Central memory CD8-positive, alpha-beta T cell (primary cell): Measurements from ENCODE around the gene VAV2.

Experiments used
- ATAC-seq: fragments of 150-1000 bp; cut with Tn5 transposase; replicated peaks from 2 replicates; pipeline ENCODE4 v1.10.0; 2022; ENCODE audit warnings: mild to moderate bottlenecking, moderate FRiP score, moderate number of reproducible peaks; ENCODE audit not compliant: poor library complexity, severe bottlenecking; ENCODE audit errors: extremely low read depth
- DNase-seq, 2 donors: peaks; one replicate each; pipeline ENCODE4 v3.0.0; 2021; ENCODE audit warnings: low spot score in 2 of 2
- H3K27ac Mint-ChIP-seq: one replicate; pipeline ENCODE4 v1.8.0; 2022; ENCODE audit warnings: low read depth, mild to moderate bottlenecking, moderate library complexity, mixed read lengths
- H3K27me3 Mint-ChIP-seq: one replicate; pipeline ENCODE4 v1.8.0; 2022; ENCODE audit warnings: mixed read lengths
- H3K36me3 Mint-ChIP-seq: one replicate; pipeline ENCODE4 v1.8.0; 2022; ENCODE audit warnings: mild to moderate bottlenecking, moderate library complexity, mixed read lengths; ENCODE audit not compliant: insufficient read depth
- H3K4me1 Mint-ChIP-seq: one replicate; pipeline ENCODE4 v1.8.0; 2022; ENCODE audit warnings: mixed read lengths
- H3K4me3 Mint-ChIP-seq: one replicate; pipeline ENCODE4 v1.8.0; 2022; ENCODE audit warnings: mild to moderate bottlenecking, moderate library complexity, mixed read lengths
- H3K9me3 Mint-ChIP-seq: one replicate; pipeline ENCODE4 v1.8.0; 2022; ENCODE audit warnings: mixed read lengths

The VAV2 gene

GRCh38 chr9:133869674-133870405 lies 122.3 kb downstream of the VAV2 start:
- Mint-ChIP-seq H3K27ac (no peak overlapping the region), H3K36me3 (no peaks in the 10 kb centered on the region), H3K4me1 (peaks cover 11% of the 10 kb centered on the region), H3K9me3 (peaks cover 7% of the 10 kb centered on the region), H3K27me3 (peaks cover 14% of the 10 kb centered on the region), H3K4me3 (peak overlapping the region; percentile 16)
- ATAC-seq (no peak), DNase-seq (no peak)

DNA sequence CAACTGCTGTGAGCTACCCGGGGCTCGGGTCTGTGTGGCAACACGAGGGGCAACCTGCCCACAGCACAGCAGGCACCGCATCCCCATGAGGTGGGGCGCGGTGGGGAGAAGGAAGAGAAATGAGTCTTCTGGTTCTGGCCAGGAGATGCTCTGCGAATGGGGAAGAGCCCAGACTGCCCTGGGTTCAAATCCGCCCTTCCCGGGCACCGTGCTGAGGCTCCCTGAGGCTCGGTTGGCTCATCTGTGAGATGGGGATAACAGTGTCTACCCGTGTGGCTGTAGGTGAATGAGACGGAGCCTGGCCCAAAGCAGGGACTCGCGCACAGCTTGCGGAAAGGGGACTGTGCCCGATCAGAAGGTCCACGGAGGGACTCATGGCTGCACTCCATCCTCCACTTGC lies 123.9 kb downstream of the VAV2 start:
- no peak for DNase-seq
- H3K9me3 Mint-ChIP-seq: peaks cover 7% of the 10 kb centered on the region
- no peak overlapping the region for H3K4me3 Mint-ChIP-seq
- H3K27ac Mint-ChIP-seq: peak overlapping the region; percentile 62
- no peaks in the 10 kb centered on the region for H3K36me3 Mint-ChIP-seq
- H3K4me1 Mint-ChIP-seq: peaks cover 11% of the 10 kb centered on the region
- no peak for ATAC-seq
- peaks cover 14% of the 10 kb centered on the region for H3K27me3 Mint-ChIP-seq

- H3K4me1 Mint-ChIP-seq: peaks cover 11% of the 10 kb centered on the region
- peaks cover 7% of the 10 kb centered on the region for H3K9me3 Mint-ChIP-seq
- H3K36me3 Mint-ChIP-seq: no peaks in the 10 kb centered on the region
- H3K4me3 Mint-ChIP-seq: no peak overlapping the region
- DNase-seq: no peak
- no peak for ATAC-seq
- H3K27ac Mint-ChIP-seq: no peak overlapping the region
- peaks cover 14% of the 10 kb centered on the region for H3K27me3 Mint-ChIP-seq
Observed at GRCh38 chr9:133866946-133867345, 125.2 kb downstream of the VAV2 start.

GRCh38 chr9:133864011-133864410 lies 128.1 kb downstream of the VAV2 start:
- Mint-ChIP-seq H3K27me3 (no peaks in the 10 kb centered on the region), H3K4me1 (no peaks in the 10 kb centered on the region), H3K27ac (no peak overlapping the region), H3K36me3 (no peaks in the 10 kb centered on the region), H3K4me3 (no peak overlapping the region), H3K9me3 (peaks cover 7% of the 10 kb centered on the region)
- no peak for ATAC-seq
- DNase-seq: no peak

- no peaks in the 10 kb centered on the region for H3K27me3 Mint-ChIP-seq
- DNase-seq (no peak), ATAC-seq (no peak)
- H3K9me3 Mint-ChIP-seq: peaks cover 7% of the 10 kb centered on the region
- no peaks in the 10 kb centered on the region for H3K36me3 Mint-ChIP-seq
- H3K4me1 Mint-ChIP-seq: no peaks in the 10 kb centered on the region
- no peak overlapping the region for H3K4me3 Mint-ChIP-seq
- no peak overlapping the region for H3K27ac Mint-ChIP-seq
Observed at GRCh38 chr9:133863257-133863592, 128.9 kb downstream of the VAV2 start.

DNA sequence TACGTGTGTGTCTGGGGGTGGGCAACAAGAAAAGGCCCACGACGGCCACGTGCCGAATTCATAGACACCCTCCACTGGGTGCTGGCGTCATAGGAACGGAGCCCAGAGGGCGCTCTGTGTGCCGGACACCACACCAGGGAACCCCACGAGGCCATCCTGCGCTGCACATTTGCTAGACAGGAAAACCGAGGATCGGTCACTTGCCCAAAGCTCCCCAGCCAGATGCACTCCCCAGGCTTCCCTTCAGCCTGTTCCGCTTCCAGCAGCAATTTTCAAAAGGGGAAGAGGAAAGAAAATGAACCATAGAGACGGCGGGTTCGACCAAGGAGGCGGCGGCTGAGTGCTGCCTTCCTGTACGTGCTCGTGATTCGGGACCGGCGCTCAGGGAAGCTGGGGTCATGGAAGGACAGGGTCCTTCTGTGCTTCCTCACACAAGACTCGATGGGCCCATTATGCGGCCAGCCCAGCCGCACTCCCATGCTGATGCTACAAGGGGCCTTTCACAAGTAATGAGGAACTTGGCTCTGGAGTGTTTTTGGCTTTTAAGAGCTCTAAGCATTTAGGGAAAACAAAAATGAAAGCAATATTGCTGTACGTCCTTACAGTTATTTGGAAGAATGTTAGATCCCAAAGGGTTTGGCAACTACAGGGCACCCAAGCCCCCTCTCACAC lies 129.4 kb downstream of the VAV2 start:
- Mint-ChIP-seq H3K27me3 (no peaks in the 10 kb centered on the region), H3K27ac (no peak overlapping the region), H3K4me1 (no peaks in the 10 kb centered on the region), H3K9me3 (peaks cover 7% of the 10 kb centered on the region), H3K36me3 (no peaks in the 10 kb centered on the region), H3K4me3 (no peak overlapping the region)
- DNase-seq (no peak), ATAC-seq (no peak)

DNA sequence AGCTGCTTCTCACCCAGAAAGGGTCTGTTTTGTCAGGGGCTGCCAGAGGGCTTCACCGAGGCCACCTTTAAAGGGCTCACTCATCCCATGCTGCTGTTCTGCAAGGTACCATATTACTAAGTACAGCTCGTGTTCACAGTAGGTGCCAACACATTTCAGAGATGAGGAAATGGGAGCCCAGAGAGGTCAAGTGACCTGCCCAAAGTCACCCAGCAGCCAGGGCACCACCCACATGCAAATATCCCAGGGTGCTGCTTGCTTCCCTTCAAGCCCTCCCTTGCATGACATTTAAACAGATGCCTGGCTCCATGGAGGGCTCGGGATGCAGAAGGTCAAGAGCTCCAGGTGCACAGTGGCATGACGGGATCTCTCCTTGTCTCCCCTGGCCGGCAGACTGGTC lies 130.4 kb downstream of the VAV2 start:
- no peak for ATAC-seq

DNA sequence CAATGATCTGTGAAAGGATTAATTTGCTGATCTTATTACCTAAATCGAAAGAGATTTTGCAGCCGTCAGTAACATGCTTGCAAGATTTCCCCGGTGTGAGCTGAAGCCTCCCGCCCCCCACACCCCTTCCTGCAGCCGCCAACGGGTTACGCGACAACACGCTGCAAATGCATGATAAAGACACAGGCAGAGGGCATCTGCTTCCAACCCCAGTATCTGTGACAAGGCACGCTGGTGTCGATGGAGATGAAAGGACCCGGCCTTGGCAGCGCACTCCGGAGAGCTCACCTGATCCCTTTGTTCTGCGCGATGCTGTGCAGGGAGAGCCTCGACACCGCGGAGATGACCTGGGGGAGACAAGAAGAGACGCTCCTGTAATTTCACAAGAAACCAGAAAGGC lies 131.0 kb downstream of the VAV2 start:
- Mint-ChIP-seq H3K4me1 (no peaks in the 10 kb centered on the region), H3K27ac (no peak overlapping the region), H3K36me3 (no peaks in the 10 kb centered on the region), H3K4me3 (no peak overlapping the region), H3K27me3 (no peaks in the 10 kb centered on the region), H3K9me3 (peaks cover 7% of the 10 kb centered on the region)
- ATAC-seq: no peak
- no peak for DNase-seq

More for the DNA sequence above, 130.4 kb downstream of the VAV2 start:
- Mint-ChIP-seq H3K4me3 (no peak overlapping the region), H3K4me1 (no peaks in the 10 kb centered on the region), H3K27ac (no peak overlapping the region), H3K27me3 (no peaks in the 10 kb centered on the region), H3K36me3 (no peaks in the 10 kb centered on the region), H3K9me3 (peaks cover 7% of the 10 kb centered on the region)
- no peak for DNase-seq

- no peak for DNase-seq
- Mint-ChIP-seq H3K27me3 (no peaks in the 10 kb centered on the region), H3K27ac (no peak overlapping the region), H3K9me3 (no peaks in the 10 kb centered on the region), H3K4me3 (no peak overlapping the region), H3K36me3 (no peaks in the 10 kb centered on the region), H3K4me1 (no peaks in the 10 kb centered on the region)
- no peak for ATAC-seq
Observed at GRCh38 chr9:133858771-133859170, 133.4 kb downstream of the VAV2 start.

DNA sequence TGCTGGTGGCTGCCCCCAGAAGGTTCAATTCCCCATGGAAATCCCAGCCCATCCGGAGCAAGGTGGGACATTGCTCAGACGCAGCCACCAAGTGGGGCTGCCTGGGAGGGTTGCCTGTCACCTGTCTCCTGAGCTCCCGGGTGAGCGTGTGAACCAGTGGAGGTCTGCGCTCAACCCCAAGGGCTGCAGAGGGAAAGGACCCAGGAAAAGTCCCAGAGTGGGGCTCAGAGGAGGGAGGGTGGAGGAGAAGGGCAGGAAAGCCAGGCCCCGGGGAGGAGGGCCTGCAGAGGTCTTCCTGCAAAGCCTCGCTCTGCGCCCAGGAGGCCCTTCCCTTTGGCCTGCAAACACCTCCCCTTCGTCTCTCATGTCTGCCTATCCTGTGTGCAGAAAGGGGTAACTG lies 134.5 kb downstream of the VAV2 start:
- Mint-ChIP-seq H3K27ac (no peak overlapping the region), H3K36me3 (no peaks in the 10 kb centered on the region), H3K4me1 (no peaks in the 10 kb centered on the region), H3K9me3 (no peaks in the 10 kb centered on the region), H3K4me3 (no peak overlapping the region), H3K27me3 (no peaks in the 10 kb centered on the region)
- no peak for ATAC-seq
- DNase-seq: no peak

GRCh38 chr9:133856798-133857197 lies 135.3 kb downstream of the VAV2 start:
- Mint-ChIP-seq H3K27me3 (no peaks in the 10 kb centered on the region), H3K4me3 (no peak overlapping the region), H3K9me3 (no peaks in the 10 kb centered on the region), H3K36me3 (no peaks in the 10 kb centered on the region), H3K27ac (no peak overlapping the region), H3K4me1 (no peaks in the 10 kb centered on the region)
- DNase-seq: no peak
- ATAC-seq: no peak

DNA sequence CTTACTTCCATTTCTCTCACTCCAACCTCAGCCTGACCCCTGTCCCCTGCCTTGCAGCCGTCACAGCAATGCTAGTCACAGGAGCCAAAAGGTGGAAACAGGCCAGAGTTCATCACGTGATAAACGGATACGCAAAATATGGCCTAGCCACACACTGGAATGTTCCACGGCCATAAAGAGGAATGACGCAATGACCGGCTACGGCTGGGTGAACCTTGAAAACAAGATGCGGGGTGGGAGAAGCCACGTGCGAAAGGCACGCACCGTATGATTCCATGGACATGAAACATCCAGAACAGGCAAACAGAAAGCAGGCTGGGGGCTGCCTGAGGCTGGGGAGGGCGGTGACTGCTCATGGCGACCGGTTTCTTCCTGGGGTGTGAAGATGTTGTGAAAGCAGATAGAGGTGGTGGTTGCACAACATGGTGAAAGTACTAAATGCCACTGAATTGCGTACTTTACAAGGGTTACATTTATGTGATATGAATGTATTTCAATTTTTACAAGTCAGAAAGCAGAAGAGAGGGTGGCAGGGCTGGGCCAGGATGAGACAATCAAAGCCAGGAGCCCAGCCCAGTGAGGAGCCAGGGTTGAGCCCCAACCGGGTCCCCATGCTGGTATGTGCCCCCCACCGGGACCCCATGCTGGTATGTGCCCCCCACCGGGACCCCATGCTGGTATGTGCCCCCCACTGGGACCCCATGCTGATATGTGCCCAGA lies 136.2 kb downstream of the VAV2 start:
- no peak overlapping the region for H3K27ac Mint-ChIP-seq
- no peaks in the 10 kb centered on the region for H3K9me3 Mint-ChIP-seq
- no peaks in the 10 kb centered on the region for H3K4me1 Mint-ChIP-seq
- H3K27me3 Mint-ChIP-seq: no peaks in the 10 kb centered on the region
- ATAC-seq (no peak), DNase-seq (no peak)
- H3K4me3 Mint-ChIP-seq: no peak overlapping the region
- H3K36me3 Mint-ChIP-seq: no peaks in the 10 kb centered on the region

GRCh38 chr9:133855371-133855770 lies 136.8 kb downstream of the VAV2 start:
- H3K27ac Mint-ChIP-seq: no peak overlapping the region
- H3K4me3 Mint-ChIP-seq: no peak overlapping the region
- H3K36me3 Mint-ChIP-seq: no peaks in the 10 kb centered on the region
- no peaks in the 10 kb centered on the region for H3K4me1 Mint-ChIP-seq
- no peak for ATAC-seq
- no peaks in the 10 kb centered on the region for H3K27me3 Mint-ChIP-seq
- H3K9me3 Mint-ChIP-seq: no peaks in the 10 kb centered on the region
- no peak for DNase-seq
